ENCODE measurements around the gene ADAM8. TPM values are rescaled to one million over a fixed set of nuclear protein-coding genes. Genes with fewer than 3 reads are reported as not detected.
"Not testable (repeated sequence)": the region's sequence is repeated elsewhere in the genome, so short reads cannot be mapped to it uniquely, and the experiment has no call there.

Gene ADAM8
- total RNA-seq, 1 donor from 2014 or later: 1.7 TPM

DNA sequence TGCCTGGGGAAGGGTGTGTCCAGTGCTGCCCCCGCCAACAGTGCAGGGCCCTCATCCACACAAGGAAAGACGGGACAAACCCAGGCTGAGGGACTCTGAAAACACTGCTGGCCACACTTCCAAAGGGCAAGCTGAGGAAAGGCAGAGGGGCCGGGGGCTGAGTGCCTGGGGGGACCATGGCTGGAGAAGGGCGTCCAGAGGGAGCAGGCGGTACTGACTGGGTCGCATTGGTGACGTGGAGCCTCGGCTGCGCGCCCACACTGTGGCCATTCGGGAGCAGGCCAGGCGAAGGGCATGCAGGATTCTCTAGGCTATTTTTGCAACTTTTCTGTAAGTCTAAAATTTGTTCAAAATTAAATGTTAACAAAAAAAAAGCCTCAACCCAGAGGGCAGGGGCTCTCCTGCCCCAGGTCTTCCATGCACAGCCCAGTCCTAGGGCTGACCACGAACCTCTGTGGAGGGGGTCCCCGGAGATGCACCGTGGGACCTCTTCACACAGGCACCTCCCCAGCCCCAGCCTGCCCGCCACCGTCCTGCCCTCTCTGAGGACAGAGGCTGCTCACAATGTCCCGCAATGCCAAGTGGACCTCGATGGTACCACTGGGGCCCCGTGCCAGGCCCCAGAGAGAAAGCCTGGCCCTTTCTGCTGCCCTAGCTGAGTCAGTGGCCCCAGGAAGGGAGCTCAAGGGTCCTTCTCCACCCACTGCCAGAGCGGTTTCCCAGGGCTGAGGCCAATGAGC, 10.4 kb downstream of the ADAM8 start:
- DNase-seq: no peak

DNA sequence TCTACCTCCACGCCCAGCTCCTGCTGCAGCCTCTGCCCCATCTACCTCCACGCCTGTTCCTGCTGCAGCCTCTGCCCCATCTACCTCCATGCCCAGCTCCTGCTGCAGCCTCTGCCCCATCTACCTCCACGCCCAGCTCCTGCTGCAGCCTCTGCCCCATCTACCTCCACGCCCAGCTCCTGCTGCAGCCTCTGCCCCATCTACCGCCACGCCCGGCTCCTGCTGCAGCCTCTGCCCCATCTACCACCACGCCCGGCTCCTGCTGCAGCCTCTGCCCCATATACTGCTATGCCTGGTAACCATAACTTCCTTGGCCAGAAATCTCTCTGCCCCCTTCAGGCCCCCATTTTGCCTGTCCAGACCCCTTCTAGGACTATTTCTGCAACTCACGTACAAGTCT, 11.6 kb downstream of the ADAM8 start:
- DNase-seq: not testable (repeated sequence)

DNA sequence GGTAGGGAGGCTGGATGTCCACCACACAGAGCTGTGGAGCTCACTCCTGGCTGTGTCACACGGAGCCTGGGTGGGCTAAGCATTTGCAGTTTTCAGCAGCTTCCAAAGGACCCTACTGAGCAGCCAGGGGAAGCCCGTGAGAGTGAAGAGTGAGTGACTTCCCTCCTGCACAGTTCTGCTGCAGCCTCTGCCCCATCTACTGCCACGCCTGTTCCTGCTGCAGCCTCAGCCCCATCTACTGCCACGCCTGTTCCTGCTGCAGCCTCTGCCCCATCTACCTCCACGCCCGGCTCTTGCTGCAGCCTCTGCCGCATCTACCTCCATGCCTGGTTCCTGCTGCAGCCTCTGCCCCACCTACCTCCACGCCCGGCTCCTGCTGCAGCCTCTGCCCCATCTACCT, 12.2 kb downstream of the ADAM8 start:
- no peak for DNase-seq

DNA sequence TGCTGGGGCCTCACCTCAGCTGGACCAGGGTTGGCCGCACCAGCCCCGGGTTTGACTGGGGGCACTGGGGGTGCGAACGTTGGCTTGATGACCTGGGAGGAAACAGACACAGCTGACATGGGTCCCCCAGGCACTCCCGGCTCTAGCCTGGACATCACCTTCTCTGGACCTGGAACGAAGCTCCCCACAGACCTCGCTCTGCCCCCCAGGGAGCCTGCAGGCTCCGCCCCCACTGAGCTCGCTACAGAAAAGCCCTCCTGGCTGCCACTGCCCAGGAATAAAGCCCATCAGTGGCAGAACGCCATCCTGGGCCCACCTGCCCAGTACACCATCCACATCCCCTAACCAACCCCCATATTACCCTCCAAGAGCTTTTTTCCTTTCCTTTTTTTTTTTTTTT, 13.0 kb downstream of the ADAM8 start:
- DNase-seq: no peak

DNA sequence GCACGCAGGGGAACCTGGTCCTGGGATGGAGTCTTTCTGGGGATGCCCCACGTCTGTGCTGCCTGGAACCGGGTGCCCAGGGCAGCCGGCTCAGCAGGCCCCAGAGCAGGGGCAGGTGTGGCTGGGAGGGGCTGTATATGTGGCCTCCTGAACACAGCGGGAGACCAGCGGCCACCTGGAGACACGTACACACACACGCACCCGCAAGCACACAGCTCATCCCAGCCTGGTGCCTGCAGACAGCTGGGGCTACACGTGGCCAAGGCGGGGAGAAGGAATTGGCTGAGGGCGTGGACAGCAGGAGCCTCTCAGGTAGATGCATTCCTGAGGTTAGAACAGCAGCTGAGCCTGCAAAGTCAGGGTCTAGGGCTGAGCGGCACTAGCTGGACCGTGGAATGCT, 14.0 kb downstream of the ADAM8 start:
- DNase-seq: no peak

DNA sequence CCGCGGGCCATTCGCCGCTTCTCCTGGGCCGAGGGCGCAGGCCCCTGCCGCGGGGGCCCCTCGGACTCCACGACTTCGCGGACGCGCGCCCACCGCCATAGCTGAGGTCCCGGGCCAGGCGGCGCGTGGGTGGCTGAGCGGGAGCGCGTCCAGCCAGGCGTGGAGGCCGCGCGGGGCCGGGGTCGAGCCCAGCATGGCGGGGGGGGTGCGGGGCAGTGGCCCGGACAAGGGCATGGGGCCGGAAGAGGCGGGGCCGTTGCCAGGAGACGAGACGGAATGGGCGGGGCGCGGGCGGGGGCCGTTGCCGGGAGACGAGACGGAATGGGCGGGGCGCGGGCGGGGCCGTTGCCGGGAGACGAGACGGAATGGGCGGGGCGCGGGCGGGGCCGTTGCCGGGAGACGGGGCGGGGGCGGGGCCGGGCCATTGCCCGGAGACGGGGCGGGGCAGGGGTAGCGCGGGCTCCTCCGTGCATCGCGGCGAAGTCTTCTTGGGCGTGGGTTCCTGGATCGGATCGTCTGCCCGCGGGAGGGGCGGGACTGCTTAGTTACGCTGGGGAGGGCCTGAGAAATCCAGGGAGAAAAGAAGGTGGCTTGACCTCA, 14.8 kb downstream of the ADAM8 start:
- DNase-seq: peak; percentile 67

DNA sequence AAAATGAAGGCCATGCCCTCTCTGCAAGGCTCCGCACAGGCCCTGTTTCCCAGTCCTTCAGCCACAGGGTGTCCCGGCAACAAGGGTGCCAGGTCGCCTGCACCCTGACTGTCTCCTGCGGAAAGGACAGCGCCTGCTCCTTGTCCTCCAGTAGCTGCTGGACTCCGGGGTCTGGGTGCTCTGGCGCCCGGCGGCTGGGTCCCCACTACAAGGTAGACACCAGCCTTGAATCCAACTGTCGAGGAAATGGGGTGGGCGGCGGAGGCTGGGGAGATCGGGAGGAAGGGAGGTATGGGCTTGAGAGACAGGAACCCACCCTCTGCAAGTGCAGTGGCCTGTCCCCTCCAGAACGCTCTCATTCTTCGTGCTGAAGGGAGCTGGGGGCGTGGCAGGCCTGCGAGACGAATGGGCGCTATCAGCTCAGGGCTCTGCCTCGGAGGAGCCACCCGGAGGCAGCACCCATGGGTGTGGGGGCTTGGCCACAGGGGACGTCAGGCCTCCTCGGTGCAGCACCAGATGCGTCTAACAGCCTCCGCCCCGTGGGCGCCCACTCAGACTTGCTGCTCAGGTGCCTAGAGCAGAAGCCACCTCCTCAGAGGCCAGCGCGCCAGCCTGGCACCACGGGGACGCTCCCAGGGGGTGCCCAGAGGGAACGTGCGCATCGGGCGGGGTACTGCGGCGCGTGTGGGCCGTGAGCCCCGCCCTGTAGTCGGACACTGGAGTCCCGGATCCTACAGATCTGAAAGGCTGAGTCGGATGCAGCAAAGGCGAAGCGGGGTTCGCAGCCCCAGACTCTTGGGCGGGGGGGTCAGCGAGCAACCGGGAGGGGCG, 15.6 kb downstream of the ADAM8 start:
- peak; percentile 24 for DNase-seq

DNA sequence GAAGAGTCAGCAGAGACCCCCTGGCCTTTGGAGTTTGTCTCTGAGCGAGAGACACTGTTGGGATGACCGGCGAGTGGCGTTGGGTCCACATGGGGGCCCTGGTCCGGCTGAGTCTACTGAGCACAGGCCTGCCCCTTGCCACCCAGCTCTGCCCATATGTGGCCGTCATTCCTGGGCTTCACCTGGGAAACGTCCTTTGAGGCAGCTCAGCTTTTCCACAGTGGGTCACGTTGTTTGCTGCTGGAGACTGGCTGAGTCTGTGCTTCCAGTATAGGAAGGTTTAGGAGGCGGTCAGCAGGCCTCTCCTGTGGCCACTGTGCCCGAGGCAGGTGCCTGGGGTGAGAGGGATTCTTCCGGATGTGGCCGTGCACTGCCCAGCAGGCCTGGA, 17.1 kb downstream of the ADAM8 start:
- DNase-seq: no peak

DNA sequence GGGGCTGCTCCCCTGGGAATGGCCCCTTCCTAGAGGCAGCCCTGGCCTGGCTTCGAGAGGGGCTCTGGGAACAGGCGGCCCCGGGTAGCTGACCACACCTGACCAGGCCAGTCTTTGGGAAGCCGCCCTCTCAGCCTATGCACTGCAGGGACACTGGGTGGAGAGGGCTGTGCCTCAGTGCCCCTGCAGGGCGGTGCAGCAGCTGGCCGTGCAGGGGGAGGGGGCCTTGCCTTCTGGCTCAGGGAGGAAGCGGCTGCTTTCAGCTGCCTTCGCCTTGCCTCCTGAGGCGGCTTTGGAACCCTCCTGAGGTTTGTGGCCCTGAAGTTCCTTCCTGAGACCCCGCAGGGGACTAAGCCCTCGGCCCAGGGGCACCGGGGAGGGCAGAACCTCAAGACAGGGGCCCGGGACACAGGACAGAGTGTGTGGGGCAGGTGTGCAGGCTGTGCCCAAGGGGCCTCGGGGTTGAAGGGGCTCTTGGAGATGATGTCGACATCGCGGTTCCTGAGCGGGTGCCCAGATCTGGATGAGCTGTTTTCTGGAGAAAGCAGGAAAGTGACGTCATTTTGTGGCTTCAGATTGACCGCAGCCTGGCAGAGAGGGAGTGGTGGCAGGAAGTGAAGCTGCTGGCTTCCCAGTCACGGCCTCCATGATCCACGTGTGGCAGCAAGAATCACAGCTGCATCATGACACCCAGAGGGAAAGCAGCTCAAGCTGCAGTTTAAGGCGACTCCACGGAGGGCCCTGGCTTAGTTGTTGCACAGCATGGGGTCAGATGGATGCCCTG, 17.7 kb downstream of the ADAM8 start:
- peak; percentile 35 for DNase-seq

DNA sequence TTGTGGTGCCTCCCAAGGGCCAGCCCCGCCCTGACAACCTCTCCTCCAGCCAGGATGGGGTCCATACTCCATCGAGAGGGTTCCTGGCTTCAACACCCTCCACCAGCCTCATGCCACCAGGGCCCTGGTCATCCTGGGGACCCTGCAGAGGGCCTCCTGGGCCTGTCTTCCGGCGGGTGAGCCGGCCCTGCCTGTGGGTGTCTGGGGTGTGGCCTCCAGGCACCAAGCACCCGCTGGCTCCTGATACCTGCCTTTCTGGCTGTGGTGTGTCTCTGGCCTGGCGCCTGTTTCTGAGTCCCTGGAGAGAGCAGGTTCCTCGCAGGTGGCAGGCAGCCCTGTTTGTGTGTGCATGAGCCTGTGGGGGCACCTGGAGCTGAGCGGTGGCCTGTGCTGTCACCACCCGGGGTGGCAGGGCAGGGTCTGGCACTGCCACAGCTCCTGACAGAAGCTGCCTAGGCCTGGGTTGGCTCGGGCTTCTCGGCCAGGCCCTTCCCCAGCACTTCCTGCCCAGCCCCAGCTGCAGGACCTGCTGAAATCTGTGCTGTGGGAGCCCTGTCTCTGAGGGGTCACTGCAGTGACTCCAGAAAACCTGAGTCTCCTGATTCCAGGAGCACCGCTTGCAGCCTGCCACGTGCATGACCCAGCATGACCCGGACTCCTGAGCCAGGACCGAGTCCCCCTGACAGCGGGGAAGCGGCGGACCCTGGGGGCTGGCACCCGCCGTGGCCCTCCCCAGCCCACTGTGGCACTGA, 18.4 kb downstream of the ADAM8 start:
- DNase-seq: no peak

DNA sequence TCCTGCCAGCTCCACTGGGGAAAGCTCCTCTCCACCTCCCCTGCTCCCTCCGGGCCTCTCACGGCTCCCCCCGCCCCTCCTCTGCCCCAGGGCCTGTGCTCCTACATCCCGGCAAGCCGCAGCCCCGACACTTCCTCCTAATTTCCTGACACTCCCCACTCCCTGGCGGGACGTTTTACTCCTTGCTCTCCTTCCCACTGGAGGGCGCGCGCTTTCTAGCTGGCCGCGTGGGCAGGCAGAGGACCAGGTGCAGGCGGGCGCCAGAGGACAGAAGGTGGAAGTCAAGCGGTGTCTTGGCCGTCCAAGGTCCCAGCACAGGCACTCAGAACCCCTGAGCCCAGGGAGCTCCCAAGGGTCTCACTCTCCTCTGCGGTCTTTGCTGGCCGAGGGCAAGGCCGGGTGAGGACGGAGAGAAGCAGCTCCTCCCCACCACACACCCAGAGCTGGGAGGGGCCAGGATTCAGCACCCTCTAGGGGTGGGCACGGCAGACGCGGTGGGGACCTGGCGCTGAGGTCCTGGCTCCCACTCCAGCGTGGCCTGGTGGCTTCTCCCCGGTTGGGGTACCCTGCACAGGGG, 19.1 kb downstream of the ADAM8 start:
- DNase-seq: no peak

DNA sequence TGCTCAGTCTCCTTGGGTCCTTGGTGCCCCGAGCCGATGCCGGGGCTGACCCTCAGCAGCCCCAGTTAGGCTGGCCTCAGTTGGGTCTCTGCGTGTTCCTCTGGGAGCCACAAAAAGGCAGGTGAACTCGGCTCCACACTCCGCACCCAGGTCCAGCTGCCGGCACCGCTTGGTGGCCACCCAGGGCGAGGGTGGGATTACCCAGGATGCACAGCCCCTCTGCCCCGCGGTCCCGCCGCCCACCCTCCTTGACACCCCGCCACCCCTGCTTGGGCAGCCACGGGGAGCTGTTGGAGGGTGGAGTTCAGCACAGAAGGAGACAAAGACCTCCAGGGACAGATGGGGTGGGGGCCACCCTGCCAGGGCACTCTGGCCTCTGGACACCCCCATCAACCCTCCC, 21.3 kb downstream of the ADAM8 start:
- DNase-seq: no peak

DNA sequence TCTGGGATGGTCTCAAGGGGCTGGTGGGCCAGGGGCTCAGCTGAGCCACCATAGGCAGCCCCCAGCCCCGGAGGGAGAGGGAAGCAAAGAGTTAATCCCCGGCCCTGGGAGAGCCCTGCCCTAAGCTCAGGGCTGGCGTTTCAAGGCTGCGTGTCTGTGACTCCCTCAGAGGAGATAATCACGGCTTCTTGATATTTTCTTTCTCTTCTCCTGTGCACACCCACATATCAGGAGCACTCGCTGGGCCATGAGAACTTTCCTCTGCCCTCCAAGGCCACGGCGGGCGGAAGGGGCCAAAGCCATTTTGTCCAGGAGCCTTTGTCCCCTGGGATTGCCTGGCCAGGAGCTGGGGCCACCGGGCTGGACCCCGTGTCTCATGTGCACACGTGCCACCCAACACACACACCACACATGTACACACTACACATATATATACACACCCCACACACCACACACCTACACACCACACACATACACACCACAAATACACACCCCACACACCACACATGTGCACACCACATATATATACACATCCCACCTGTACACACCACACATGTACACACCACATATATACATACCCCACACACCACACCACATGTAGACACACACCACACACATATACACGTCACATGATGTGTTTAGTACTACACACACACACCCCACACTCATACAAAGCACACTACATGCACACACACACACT, 22.1 kb downstream of the ADAM8 start:
- no peak for DNase-seq

DNA sequence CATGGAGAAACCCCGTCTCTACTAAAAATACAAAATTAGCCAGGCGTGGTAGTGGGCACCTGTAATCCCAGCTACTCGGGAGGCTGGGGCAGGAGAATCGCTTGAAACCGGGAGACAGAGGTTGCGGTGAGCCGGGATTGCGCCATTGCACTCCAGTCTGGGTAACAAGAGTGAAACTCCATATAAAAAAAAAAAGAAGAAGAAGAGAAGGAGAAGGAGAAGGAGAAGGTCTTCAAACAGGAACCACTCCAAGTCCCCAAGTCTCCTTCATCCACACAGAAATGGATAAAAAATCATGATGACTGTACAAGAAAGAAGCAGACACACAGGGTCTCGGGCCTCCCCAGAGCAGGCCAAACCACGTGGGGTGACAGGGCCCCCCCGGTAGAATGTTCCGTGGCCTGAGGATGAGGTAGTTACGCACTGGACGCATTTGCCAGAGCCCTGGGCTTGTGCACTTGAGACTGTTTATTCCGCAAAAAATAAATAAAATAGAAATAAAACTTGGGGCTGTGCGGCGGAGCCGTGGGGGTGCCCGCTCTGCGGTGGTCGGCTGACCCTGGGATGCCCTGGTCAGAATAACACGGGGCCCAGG, 23.2 kb downstream of the ADAM8 start:
- DNase-seq: no peak

DNA sequence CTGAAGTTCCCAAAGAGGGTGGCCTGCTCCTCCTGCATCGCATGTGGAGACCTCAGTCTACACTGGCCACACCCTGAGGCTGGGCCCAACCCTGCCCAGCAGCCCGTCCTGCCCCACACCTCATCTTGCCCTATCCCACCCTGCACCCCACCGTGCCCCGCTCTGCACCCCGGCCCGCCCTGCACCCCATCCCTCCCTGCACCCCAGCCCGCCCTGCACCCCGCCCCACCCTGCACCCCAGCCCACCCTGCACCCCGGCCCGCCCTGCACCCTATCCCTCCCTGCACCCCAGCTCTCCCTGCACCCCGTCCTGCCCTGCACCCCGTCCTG, 24.5 kb downstream of the ADAM8 start:
- DNase-seq: no peak

DNA sequence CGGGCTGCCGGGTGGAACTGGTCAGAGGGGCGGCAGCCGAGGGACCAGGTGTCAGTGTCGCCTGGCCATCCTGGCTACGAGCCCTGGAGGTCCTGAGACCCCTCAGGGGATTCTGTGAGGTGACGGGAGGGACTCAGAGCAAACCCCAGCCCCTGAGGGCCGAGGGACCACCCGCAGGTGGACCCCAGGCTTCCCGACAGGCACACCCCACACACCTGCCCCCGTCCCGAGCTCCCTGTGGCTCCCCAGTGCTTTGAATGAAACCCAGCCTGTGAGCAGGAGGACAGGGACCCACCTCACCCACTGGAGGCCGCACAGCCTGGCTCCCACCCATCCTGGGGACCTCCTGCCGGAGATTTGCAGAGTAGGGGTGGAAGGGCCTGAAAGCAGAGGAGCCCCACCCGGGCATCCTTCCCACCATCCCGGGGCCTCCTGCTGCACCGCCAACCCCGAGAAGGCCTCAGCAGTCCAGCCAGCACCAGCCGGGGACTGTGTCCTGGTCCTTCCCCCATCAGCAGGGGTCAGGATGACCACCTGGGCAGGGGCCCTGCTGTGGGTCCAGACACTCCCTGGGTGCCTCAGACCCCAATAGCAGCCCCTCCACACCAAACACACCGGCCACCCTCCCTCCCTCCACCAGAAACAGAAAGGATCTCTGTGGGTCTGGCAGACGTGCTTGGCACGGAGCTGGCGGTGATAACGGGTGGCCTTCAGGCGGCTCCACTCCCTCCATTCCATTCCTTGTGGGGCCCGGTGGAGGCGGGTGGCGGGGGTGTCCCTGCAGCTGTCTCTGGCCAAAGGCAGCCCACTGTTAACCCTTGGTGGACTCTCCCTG, 25.1 kb downstream of the ADAM8 start:
- DNase-seq: no peak

DNA sequence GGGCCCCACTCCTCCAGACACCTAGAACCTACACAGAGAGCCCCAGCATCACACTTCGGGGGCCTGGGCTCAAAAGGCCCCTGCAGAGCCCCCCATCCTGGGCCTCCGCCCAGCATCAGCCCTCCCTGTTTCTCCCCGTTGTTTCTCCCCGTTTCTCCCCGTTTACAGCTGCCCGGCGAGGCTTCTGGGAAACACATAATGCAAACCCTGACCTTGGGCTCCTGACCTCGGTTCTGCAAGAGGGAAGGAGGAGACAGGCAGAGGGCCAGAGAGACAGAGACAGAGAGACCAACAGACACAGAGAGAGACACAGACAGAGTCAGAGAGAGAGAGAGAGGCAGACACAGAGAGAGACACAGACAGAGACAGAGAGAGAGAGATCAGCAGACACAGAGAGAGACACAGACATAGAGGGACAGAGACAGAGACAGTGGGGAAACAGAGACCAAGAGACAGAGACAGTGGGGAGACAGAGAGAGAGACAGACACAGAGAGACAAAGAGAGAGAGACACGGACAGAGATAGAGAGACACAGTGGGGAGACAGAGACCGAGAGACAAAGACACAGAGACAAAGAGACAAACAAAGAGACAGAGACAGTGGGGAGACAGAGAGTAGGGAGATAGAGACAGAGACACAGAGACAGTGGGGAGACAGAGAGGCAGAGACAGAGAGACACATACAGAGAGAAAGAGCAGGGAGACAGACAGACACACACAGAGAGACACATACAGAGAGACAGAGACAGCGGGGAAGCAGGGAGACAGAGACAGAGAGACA, 26.5 kb downstream of the ADAM8 start:
- no peak for DNase-seq

DNA sequence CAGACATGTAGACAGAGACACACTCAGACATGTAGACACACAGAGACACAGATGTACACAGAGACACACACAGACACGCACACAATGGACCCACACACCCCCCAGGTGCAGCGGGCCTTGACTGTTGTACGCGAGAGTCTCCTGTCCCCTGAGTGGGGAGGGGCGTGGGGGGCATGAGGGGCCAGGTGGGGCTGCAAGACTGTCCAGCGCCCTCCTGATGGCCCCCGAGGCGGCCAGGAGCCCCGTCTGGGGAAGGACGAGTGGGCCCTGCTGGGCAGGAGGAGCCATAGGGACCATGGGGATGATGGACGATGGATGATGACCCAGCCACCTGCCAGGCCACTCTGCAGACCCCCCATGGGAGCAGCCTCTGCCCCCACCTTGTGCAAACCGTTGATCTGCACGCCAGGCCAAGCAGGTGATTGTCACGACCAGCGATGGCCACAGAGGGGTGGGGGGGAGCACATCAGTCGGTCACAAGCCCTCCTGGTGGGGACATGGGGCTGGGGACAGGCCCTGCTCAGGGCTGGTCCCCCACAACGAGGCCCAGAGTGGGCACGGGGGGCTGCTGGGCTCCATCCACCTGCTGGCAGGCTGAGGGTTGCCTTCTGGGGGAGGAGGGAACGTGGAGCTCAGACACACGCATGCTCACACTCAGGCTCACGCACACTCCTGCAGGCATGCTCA, 27.4 kb downstream of the ADAM8 start:
- DNase-seq: no peak

Measured in occipital lobe (tissue), 2 donors.